IMR-90 (cell line): Measurements from ENCODE around the gene RAPGEF1. TPM values are rescaled to one million over a fixed set of nuclear protein-coding genes. Genes with fewer than 3 reads are reported as not detected.

Experiments
- ATAC-seq: fragments of 200-7000 bp; cut with Tn5 transposase; 2 replicates; pipeline ENCODE4 v1.9.1; 2020; ENCODE audit warnings: low read depth, mild to moderate bottlenecking, moderate library complexity
- BruUV-seq: library from RNA; stranded (reverse); fragments of 400-500 nt; replicated peaks from 2 replicates; lab custom pipeline; 2021; lab: Mats Ljungman, UMichigan
- CTCF ChIA-PET: fragments of 300-600 bp; formaldehyde crosslinking; extraction: SDS; loops from one replicate; lab custom pipeline; 2021; ENCODE audit warnings: antibody characterized with exemption; lab: Yijun Ruan, JAX
- POLR2A ChIA-PET: fragments of 300-600 bp; sonication (Branson Sonifier 250); formaldehyde crosslinking; loops from one replicate; lab custom pipeline; 2022; ENCODE audit warnings: antibody characterized with exemption; ENCODE audit not compliant: unreplicated experiment; lab: Charles Lee
- DNase-seq: peaks from one replicate; pipeline ENCODE4 v3.0.0; 2013
- H2AFZ ChIP-seq: replicated peaks from 2 replicates; pipeline ENCODE3; 2013; ENCODE audit warnings: low read length, mild to moderate bottlenecking; ENCODE audit not compliant: poor library complexity
- H2AK5ac ChIP-seq: 2 replicates; pipeline ENCODE4 v1.6.1; 2013; ENCODE audit warnings: low read depth, low read length, inconsistent platforms
- H2AK9ac ChIP-seq: replicated peaks from 2 replicates; pipeline ENCODE3; 2013; ENCODE audit warnings: mild to moderate bottlenecking, low read depth, low read length, moderate library complexity; ENCODE audit not compliant: poor library complexity
- H2BK120ac ChIP-seq: 2 replicates; pipeline ENCODE4 v1.6.1; 2013; ENCODE audit warnings: low read depth, low read length, inconsistent platforms
- H2BK15ac ChIP-seq: 3 replicates; pipeline ENCODE4 v1.6.1; 2013; ENCODE audit warnings: low read depth, low read length, inconsistent platforms
- H2BK20ac ChIP-seq: 2 replicates; pipeline ENCODE4 v1.6.1; 2013; ENCODE audit warnings: low read depth, mild to moderate bottlenecking, inconsistent platforms, low read length, moderate library complexity
- H2BK5ac ChIP-seq: 2 replicates; pipeline ENCODE4 v1.6.1; 2013; ENCODE audit warnings: mild to moderate bottlenecking, low read depth, low read length, inconsistent platforms; ENCODE audit not compliant: poor library complexity, severe bottlenecking
- H3K14ac ChIP-seq: replicated peaks from 2 replicates; pipeline ENCODE4 v1.6.1; 2013; ENCODE audit warnings: low read depth, low read length, inconsistent platforms
- H3K18ac ChIP-seq: 2 replicates; pipeline ENCODE4 v1.6.1; 2013; ENCODE audit warnings: low read depth, low read length, control low read depth
- H3K23ac ChIP-seq: 2 replicates; pipeline ENCODE4 v1.6.1; 2013; ENCODE audit warnings: low read depth, low read length, inconsistent platforms
- H3K27ac ChIP-seq: 2 replicates; pipeline ENCODE4 v1.5.1; 2013; ENCODE audit warnings: mild to moderate bottlenecking, control low read depth, low read length; ENCODE audit not compliant: insufficient read depth
- H3K27me3 ChIP-seq: 2 replicates; pipeline ENCODE4 v1.6.1; 2013; ENCODE audit warnings: low read length; ENCODE audit not compliant: control insufficient read depth, insufficient read depth
- H3K36me3 ChIP-seq: 2 replicates; pipeline ENCODE4 v1.6.1; 2013; ENCODE audit warnings: low read length, mixed read lengths; ENCODE audit not compliant: control insufficient read depth, insufficient read depth
- H3K4ac ChIP-seq: 2 replicates; pipeline ENCODE4 v1.6.1; 2013; ENCODE audit warnings: low read depth, low read length, inconsistent platforms
- H3K4me1 ChIP-seq: 2 replicates; pipeline ENCODE4 v1.6.1; 2013; ENCODE audit warnings: low read length, mixed read lengths; ENCODE audit not compliant: control insufficient read depth, insufficient read depth
- H3K4me2 ChIP-seq: 2 replicates; pipeline ENCODE4 v1.6.1; 2013; ENCODE audit warnings: low read depth, mild to moderate bottlenecking, control low read depth, low read length, moderate library complexity
- H3K4me3 ChIP-seq: 2 replicates; pipeline ENCODE4 v1.5.1; 2013; ENCODE audit warnings: low read depth, mild to moderate bottlenecking, control low read depth, low read length, moderate library complexity; ENCODE audit not compliant: insufficient read depth
- H3K56ac ChIP-seq: 2 replicates; pipeline ENCODE4 v1.6.1; 2013; ENCODE audit warnings: low read length, inconsistent platforms; ENCODE audit not compliant: insufficient read depth; ENCODE audit errors: extremely low read depth
- H3K79me1 ChIP-seq, 2 experiments: 2 replicates each; pipeline ENCODE4 v1.6.1; 2013; ENCODE audit warnings: low read length in 2 of 2, inconsistent platforms in 1 of 2, low read depth in 1 of 2
- H3K9ac ChIP-seq: 2 replicates; pipeline ENCODE4 v1.6.1; 2013; ENCODE audit warnings: low read depth, low read length, control low read depth
- H3K9me1 ChIP-seq: 2 replicates; pipeline ENCODE4 v1.6.1; 2013; ENCODE audit warnings: low read length, inconsistent platforms; ENCODE audit not compliant: insufficient read depth
- H3K9me3 ChIP-seq: 2 replicates; pipeline ENCODE4 v1.6.1; 2013; ENCODE audit warnings: low read length; ENCODE audit not compliant: control insufficient read depth, insufficient read depth
- H4K20me1 ChIP-seq: 2 replicates; pipeline ENCODE4 v1.6.1; 2013; ENCODE audit warnings: low read length, inconsistent platforms; ENCODE audit not compliant: insufficient read depth
- H4K5ac ChIP-seq: 2 replicates; pipeline ENCODE4 v1.6.1; 2013; ENCODE audit warnings: mild to moderate bottlenecking, low read depth, low read length, control low read depth
- H4K8ac ChIP-seq, 2 experiments: 2 replicates each; pipeline ENCODE4 v1.6.1; 2013; ENCODE audit warnings: low read depth in 2 of 2, low read length in 2 of 2, control low read depth in 1 of 2, inconsistent platforms in 1 of 2
- H4K91ac ChIP-seq: 2 replicates; pipeline ENCODE4 v1.6.1; 2013; ENCODE audit warnings: low read depth, low read length, inconsistent platforms; ENCODE audit not compliant: insufficient read depth
- FOS ChIP-seq: fragments of 150-350 bp; IDR thresholded peaks from 2 replicates; pipeline ENCODE4 v1.6.1; 2016; ENCODE audit warnings: low read depth, low read length
- MAFK ChIP-seq: IDR thresholded peaks from 2 replicates; pipeline ENCODE4 v1.6.1; 2012; ENCODE audit warnings: low read depth, low read length, improper control_type of control experiment
- WGBS, 2 experiments: methylation state at CpG; one replicate each; pipeline versions ENCODE4 v1.1.5 to v1.1.7; 2013; ENCODE audit warnings: missing lambda C conversion rate in 2 of 2; ENCODE audit not compliant: insufficient read length in 1 of 2; ENCODE audit errors: extremely low coverage in 2 of 2; 5-methylcytosine and 5-hydroxymethylcytosine counted together
- dilution Hi-C: fragments of 300-500 bp; cut with HindIII; formaldehyde crosslinking; loops from one replicate; pipeline ENCODE4 v1.14.3; 2018; ENCODE audit warnings: low sequenced_read_pairs; ENCODE audit not compliant: unreplicated experiment
- in situ Hi-C: fragments of 300-500 bp; cut with MboI; formaldehyde crosslinking; loops from 3 replicates; pipeline ENCODE4 v1.14.3; 2019; ENCODE audit warnings: low sequenced_read_pairs, inconsistent platforms, mixed read lengths
- intact Hi-C: fragments of 100-400 bp; cut with micrococcal nuclease; formaldehyde crosslinking; loops from 2 replicates; pipeline ENCODE4 v1.10.0; 2022
- polyA plus RNA-seq, 3 experiments: library from polyadenylated mRNA; depleted of rRNA; stranded (reverse); fragments of >200 nt; gene quantifications; 2 replicates each; pipeline ENCODE4 v1.2.3, GENCODE V29; 2012; ENCODE audit warnings: low replicate concordance in 1 of 3
- total RNA-seq: library from RNA; depleted of rRNA; stranded (reverse); fragments of >200 nt; gene quantifications from 2 replicates; pipeline ENCODE4 v1.2.3, GENCODE V29; 2012

The RAPGEF1 gene
- total and polyA plus RNA-seq, 2 of the 4 experiments (the other 2 are of a cell fraction), result 13.1 to 22.3 TPM

- H3K4me2 ChIP-seq, result no peak overlapping the region
- intact Hi-C loops (no loop called here), in situ Hi-C loops (no loop called here), dilution Hi-C loops (no loop called here)
- no peak overlapping the region for H4K5ac ChIP-seq
- BruUV-seq, result no TSS peak
- H3K4me3 ChIP-seq, result no peak overlapping the region
- H3K79me1 ChIP-seq, result peaks cover 3 to 8% of the 10 kb centered on the region in 2 experiments; a peak in 1 of 4 replicates
- H3K56ac ChIP-seq, result no peak overlapping the region; the same call in 1 of the 2 replicates
- peaks cover 50% of the 10 kb centered on the region for H3K36me3 ChIP-seq
- peaks cover 29% of the 10 kb centered on the region for H3K9me1 ChIP-seq
- no peaks in the 10 kb centered on the region for H3K9me3 ChIP-seq
- no peak overlapping the region for H3K9ac ChIP-seq
- H2BK20ac ChIP-seq, result no peak overlapping the region
- ChIA-PET POLR2A (no interaction called here), CTCF (no interaction called here)
- H3K27me3 ChIP-seq, result no peaks in the 10 kb centered on the region
- no peak overlapping the region for H2AFZ ChIP-seq
- 96% methylated on average over 4 of the region's 9 CpGs; no CpG with 5 or more reads in 1 of the 2 experiments for WGBS, 2 experiments
- no peak overlapping the region for H2BK15ac ChIP-seq
- H2AK9ac ChIP-seq, result no peak overlapping the region
- H3K4ac ChIP-seq, result no peak overlapping the region
- no peak overlapping the region for H4K91ac ChIP-seq
- no peak for ATAC-seq
- TF ChIP-seq FOS (no peak), MAFK (no peak)
- no peak overlapping the region for H3K18ac ChIP-seq
- no peak overlapping the region for H3K14ac ChIP-seq
- H2BK120ac ChIP-seq, result no peak overlapping the region
- peaks cover 7% of the 10 kb centered on the region for H3K4me1 ChIP-seq
- no peak overlapping the region for H4K8ac ChIP-seq
- no peak overlapping the region for H2BK5ac ChIP-seq
- H3K23ac ChIP-seq, result no peak overlapping the region
- 0 out of 2 replicates have a peak, but pooled peaks cover 5% of the 10 kb centered on the region for H4K20me1 ChIP-seq
- no peak for DNase-seq
- H2AK5ac ChIP-seq, result no peak overlapping the region
- H3K27ac ChIP-seq, result no peak overlapping the region
These were observed 118.9 kb downstream of the RAPGEF1 start for GRCh38 chr9:131620764-131621520.
